IPS-18c (cell line): Measurements from ENCODE around the gene TSHZ2.
"Not testable (repeated sequence)": the region's sequence is repeated elsewhere in the genome, so short reads cannot be mapped to it uniquely, and the experiment has no call there.

Source experiments
- H3K4me3 ChIP-seq: 2 replicates; pipeline ENCODE4 v1.7.0; 2013; ENCODE audit warnings: low read depth, mild to moderate bottlenecking, low read length, moderate library complexity; ENCODE audit not compliant: insufficient read depth
- H3K9me3 ChIP-seq: one replicate; pipeline ENCODE4 v1.6.1; 2013; ENCODE audit warnings: mild to moderate bottlenecking, low read length, moderate library complexity; ENCODE audit not compliant: control insufficient read depth, insufficient read depth

The TSHZ2 gene

DNA sequence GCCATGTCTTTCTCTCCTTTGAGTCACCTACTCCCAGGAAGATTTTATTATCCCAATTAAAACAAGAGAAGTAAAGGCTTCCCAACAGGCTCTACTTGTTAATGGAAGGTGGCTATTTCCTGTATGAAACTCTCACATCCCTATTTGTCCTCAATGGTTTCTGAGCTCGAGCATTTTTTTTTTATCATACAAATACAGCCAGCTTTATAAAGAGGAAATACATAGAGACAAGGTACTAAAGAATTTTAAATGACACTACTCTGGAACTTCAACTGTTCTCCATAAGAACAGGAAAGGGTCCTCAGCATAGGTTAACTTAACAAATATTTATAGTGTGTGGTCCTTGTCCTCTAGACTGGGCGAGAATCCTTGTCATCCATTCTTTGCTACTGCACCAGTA lies 41.0 kb downstream of the TSHZ2 start:
- Histone ChIP-seq H3K9me3 (no peaks in the 10 kb centered on the region), H3K4me3 (no peak overlapping the region)

DNA sequence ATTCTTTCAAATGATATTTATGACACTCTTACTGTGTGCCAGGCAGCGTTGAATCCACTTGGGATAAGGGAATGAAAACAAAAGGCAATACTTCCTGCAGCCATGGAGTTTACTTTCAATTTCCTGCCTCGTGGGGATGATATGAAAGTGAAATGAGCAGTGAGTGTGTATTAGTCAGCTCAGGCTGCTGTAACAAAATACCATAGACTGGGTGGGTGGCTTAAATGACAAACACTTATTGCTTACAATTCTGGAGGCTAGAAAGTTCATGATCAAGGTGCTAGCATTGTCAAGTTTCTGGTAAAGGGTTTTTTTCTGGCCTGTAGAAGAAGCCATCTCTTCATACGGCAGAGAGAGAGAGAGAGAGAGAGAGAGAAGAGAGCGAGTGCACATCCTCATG lies 41.7 kb downstream of the TSHZ2 start:
- no peaks in the 10 kb centered on the region for H3K9me3 ChIP-seq
- no peak overlapping the region for H3K4me3 ChIP-seq

DNA sequence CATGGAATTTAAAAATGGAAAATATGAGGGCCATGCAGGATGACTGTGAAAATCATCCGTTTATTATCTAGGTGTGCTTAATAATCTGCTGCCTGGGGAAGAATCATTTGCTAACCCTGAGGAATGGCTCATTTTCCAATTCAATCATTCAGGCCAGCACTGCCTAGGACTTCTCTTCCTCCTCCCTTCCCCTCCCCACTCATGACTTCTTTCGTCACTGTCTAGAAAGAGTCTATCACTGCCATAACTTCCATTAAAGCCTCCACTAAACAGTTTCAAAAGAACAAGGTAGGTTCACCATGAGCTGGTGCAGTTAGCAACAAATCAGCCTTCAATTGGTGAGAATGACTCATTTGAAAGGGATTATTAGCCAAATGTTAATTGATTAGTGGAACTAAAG lies 43.9 kb downstream of the TSHZ2 start:
- no peaks in the 10 kb centered on the region for H3K9me3 ChIP-seq
- no peak overlapping the region for H3K4me3 ChIP-seq

GRCh38 chr20:53016534-53017042 lies 44.4 kb downstream of the TSHZ2 start:
- Histone ChIP-seq H3K9me3 (no peaks in the 10 kb centered on the region), H3K4me3 (no peak overlapping the region)

- Histone ChIP-seq H3K9me3 (no peaks in the 10 kb centered on the region), H3K4me3 (no peak overlapping the region)
These were observed 45.0 kb downstream of the TSHZ2 start for GRCh38 chr20:53017206-53017605.

DNA sequence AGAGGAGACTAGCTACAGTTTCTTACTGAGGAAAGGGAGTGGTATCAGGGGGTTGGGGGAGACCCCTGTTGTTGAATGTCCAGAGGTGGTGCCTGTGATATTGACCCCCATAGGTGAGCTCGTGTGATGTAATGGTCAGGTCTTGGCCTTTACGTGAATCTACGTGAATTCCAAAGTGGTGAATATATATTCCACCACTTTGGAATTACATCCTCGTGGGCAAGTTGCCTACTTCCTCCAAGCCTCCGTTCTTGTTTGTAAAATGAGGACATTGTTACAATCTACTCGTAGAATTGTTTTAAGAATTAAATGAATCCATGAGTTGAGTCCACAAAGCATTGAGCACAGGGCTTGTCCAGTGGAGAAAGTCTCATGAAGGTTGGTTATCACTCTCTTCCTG lies 47.3 kb downstream of the TSHZ2 start:
- Histone ChIP-seq H3K4me3 (no peak overlapping the region), H3K9me3 (no peaks in the 10 kb centered on the region)

DNA sequence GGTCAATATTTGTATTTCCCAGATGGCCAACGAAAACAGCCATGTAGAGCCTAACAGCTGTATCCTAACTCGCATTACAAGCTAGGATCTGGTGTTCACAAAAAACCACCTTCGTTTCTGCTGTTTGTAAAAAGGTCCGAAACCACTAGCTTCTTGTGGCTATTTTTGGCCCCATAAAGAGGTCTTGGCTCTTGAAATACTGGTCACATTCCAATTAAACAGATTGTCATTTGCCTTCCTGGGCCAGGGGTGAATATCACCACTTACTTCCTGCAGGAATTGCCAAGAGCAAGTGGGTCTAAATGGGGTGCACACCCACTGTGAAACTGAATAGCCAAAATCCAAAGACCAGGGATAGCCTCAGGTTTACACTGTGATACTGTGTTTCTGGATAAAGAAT lies 48.2 kb downstream of the TSHZ2 start:
- Histone ChIP-seq H3K9me3 (no peaks in the 10 kb centered on the region), H3K4me3 (no peak overlapping the region)

DNA sequence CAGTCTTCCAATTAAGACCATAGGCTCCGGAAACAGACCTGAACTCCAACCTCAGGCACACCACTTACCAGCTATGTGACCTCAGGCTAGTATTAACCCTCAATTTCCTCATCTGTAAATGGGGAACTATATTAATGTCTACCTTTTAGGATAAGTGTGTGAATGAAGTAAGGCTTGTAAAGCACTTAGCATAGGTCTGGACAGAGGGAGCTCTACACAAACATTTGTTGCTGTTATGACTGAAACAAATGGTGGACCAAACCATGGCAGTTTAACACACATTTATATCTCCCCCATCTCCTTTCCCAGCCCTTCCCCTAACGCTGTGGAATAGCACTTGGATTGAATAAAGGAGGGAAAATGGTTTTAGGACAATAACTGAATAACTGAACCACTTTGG lies 48.7 kb downstream of the TSHZ2 start:
- Histone ChIP-seq H3K9me3 (no peaks in the 10 kb centered on the region), H3K4me3 (no peak overlapping the region)

DNA sequence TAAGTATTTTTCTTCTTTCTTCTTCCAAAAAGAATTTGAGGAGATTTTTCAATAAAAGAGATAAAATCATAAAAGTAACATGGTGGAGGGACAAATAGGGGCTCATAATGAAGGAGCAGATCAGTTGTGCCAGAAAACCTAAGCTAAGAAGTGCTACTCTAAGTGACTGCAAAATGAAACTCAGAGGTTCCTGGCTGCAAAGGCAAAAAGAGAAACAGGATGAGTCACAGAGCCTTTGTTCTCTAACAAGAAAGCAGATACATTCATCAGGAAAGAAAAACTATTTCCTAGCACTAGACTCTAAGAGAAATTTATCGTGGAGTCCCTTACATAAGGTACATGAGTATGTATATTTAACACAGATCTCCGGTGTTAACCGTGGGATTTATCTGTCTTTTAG lies 49.8 kb downstream of the TSHZ2 start:
- no peaks in the 10 kb centered on the region for H3K9me3 ChIP-seq
- no peak overlapping the region for H3K4me3 ChIP-seq

- no peak overlapping the region for H3K4me3 ChIP-seq
- no peaks in the 10 kb centered on the region for H3K9me3 ChIP-seq
These were observed 51.8 kb downstream of the TSHZ2 start for GRCh38 chr20:53023732-53024520.

DNA sequence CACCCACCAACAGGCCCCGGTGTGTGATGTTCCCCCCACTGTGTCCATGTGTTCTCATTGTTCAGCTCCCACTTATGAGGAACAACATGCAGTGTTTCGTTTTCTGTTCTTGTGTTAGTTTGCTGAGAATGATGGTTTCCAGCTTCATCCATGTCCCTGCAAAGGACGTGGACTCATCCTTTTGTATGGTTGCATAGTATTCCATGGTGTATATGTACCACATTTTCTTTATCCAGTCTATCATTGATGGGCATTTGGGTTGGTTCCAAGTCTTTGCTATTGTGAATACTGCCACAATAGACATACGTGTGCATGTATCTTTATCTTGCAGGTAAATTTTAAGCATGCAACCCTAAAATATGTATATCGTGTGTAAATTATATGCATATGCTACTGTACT lies 52.5 kb downstream of the TSHZ2 start:
- not testable (repeated sequence) for H3K9me3 ChIP-seq, H3K4me3 ChIP-seq

GRCh38 chr20:53027089-53027488 lies 54.9 kb downstream of the TSHZ2 start:
- H3K4me3 ChIP-seq, result no peak overlapping the region
- no peaks in the 10 kb centered on the region for H3K9me3 ChIP-seq

GRCh38 chr20:53028337-53029007 lies 56.3 kb downstream of the TSHZ2 start:
- Histone ChIP-seq H3K9me3 (no peaks in the 10 kb centered on the region), H3K4me3 (no peak overlapping the region)

GRCh38 chr20:53030061-53030460 lies 57.9 kb downstream of the TSHZ2 start:
- no peak overlapping the region for H3K4me3 ChIP-seq
- H3K9me3 ChIP-seq, result no peaks in the 10 kb centered on the region

DNA sequence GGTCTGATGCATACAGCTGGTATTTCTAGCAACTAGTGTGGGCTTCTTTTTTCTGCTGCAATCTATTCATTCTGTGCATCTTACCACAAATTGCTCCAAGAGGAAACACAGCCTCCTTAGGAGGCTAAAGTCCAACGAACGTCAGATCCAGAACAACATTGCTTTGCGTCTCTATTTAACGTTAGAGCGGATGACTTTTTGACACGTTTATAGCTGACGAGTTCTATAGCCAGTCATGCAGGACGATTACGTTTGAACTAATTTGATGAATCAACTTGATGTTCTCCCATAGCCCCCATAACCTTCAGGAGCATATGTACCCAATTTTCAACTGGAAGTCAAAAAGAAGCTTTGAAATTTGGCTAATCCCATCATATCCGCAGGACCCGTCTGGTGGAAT lies 59.9 kb downstream of the TSHZ2 start:
- H3K4me3 ChIP-seq, result no peak overlapping the region
- no peaks in the 10 kb centered on the region for H3K9me3 ChIP-seq

- no peak overlapping the region for H3K4me3 ChIP-seq
- H3K9me3 ChIP-seq, result no peaks in the 10 kb centered on the region
These were observed 60.3 kb downstream of the TSHZ2 start for GRCh38 chr20:53032478-53032932.

GRCh38 chr20:53033176-53033575 lies 61.0 kb downstream of the TSHZ2 start:
- Histone ChIP-seq H3K9me3 (no peaks in the 10 kb centered on the region), H3K4me3 (no peak overlapping the region)

- Histone ChIP-seq H3K9me3 (no peaks in the 10 kb centered on the region), H3K4me3 (no peak overlapping the region)
These were observed 62.7 kb downstream of the TSHZ2 start for GRCh38 chr20:53034899-53035298.
